CD4-positive, alpha-beta T cell treated with Interleukin-10 for 1 hour (primary cell): ENCODE data around the gene FILIP1.
"Not testable (repeated sequence)": the region's sequence is repeated elsewhere in the genome, so short reads cannot be mapped to it uniquely, and the experiment has no call there.

ENCODE experiments used
- DNase-seq: peaks from one replicate; pipeline ENCODE4 v3.0.0-alpha.2; 2020

FILIP1 gene

GRCh38 chr6:75419416-75419815 lies 74.2 kb downstream of the FILIP1 start:
- DNase-seq = no peak

- DNase-seq = no peak
Measured at GRCh38 chr6:75418233-75418632, 75.4 kb downstream of the FILIP1 start.

- no peak for DNase-seq
Measured at GRCh38 chr6:75416443-75416842, 77.2 kb downstream of the FILIP1 start.

GRCh38 chr6:75415804-75416203 lies 77.8 kb downstream of the FILIP1 start:
- DNase-seq = no peak

- DNase-seq = no peak
Measured at GRCh38 chr6:75414445-75415021, 79.1 kb downstream of the FILIP1 start.

- no peak for DNase-seq
Measured at GRCh38 chr6:75412969-75413662, 80.5 kb downstream of the FILIP1 start.

GRCh38 chr6:75410564-75410963 lies 83.0 kb downstream of the FILIP1 start:
- not testable (repeated sequence) for DNase-seq

- no peak for DNase-seq
Measured at GRCh38 chr6:75409928-75410327, 83.7 kb downstream of the FILIP1 start.

GRCh38 chr6:75409286-75409685 lies 84.3 kb downstream of the FILIP1 start:
- no peak for DNase-seq

GRCh38 chr6:75403563-75404080 lies 90.0 kb downstream of the FILIP1 start:
- no peak for DNase-seq

GRCh38 chr6:75402296-75402695 lies 91.3 kb downstream of the FILIP1 start:
- no peak for DNase-seq

GRCh38 chr6:75397656-75398465 lies 95.7 kb downstream of the FILIP1 start:
- no peak for DNase-seq

GRCh38 chr6:75397171-75397570 lies 96.4 kb downstream of the FILIP1 start:
- no peak for DNase-seq

- no peak for DNase-seq
Measured at GRCh38 chr6:75396005-75396800, 97.4 kb downstream of the FILIP1 start.

GRCh38 chr6:75393806-75394205 lies 99.8 kb downstream of the FILIP1 start:
- DNase-seq = no peak

GRCh38 chr6:75391276-75391675 lies 102.3 kb downstream of the FILIP1 start:
- DNase-seq = no peak

- no peak for DNase-seq
Measured at GRCh38 chr6:75386050-75386770, 107.4 kb downstream of the FILIP1 start.

GRCh38 chr6:75384116-75384515 lies 109.5 kb downstream of the FILIP1 start:
- DNase-seq = no peak

- DNase-seq = no peak
Measured at GRCh38 chr6:75382634-75382900, 111.0 kb downstream of the FILIP1 start.

GRCh38 chr6:75381877-75382633 lies 111.5 kb downstream of the FILIP1 start:
- no peak for DNase-seq

- no peak for DNase-seq
Measured at GRCh38 chr6:75379536-75379935, 114.1 kb downstream of the FILIP1 start.

- no peak for DNase-seq
Measured at GRCh38 chr6:75378101-75378500, 115.5 kb downstream of the FILIP1 start.
